KMS-11 (cell line): ENCODE results near the gene MTRF1.

ENCODE experiments used
- H2AFZ ChIP-seq: fragments of 200-600 bp; sonication (generic); 2 replicates; pipeline ENCODE4 v1.6.1; 2016; ENCODE audit warnings: antibody characterized with exemption, mixed run types, low read depth
- H3K27ac ChIP-seq: fragments of 200-600 bp; sonication (generic); 2 replicates; pipeline ENCODE4 v1.6.1; 2016; ENCODE audit warnings: mild to moderate bottlenecking, mixed run types
- H3K27me3 ChIP-seq: fragments of 200-600 bp; sonication (generic); 2 replicates; pipeline ENCODE4 v1.6.1; 2017; ENCODE audit warnings: mild to moderate bottlenecking, low read depth, mixed run types, moderate library complexity; ENCODE audit not compliant: insufficient read depth
- H3K36me3 ChIP-seq: fragments of 200-600 bp; sonication (generic); 2 replicates; pipeline ENCODE4 v1.6.1; 2017; ENCODE audit warnings: mild to moderate bottlenecking, mixed run types; ENCODE audit not compliant: insufficient read depth
- H3K4me1 ChIP-seq: fragments of 200-600 bp; sonication (generic); 2 replicates; pipeline ENCODE4 v1.6.1; 2016; ENCODE audit warnings: mild to moderate bottlenecking, low read depth, mixed run types; ENCODE audit not compliant: poor library complexity, severe bottlenecking
- H3K4me2 ChIP-seq: fragments of 200-600 bp; sonication (generic); 2 replicates; pipeline ENCODE4 v1.7.0; 2016; ENCODE audit warnings: mild to moderate bottlenecking, mixed run types
- H3K4me3 ChIP-seq: fragments of 200-600 bp; sonication (generic); IDR thresholded peaks from 2 replicates; pipeline ENCODE4 v1.6.1; 2017; ENCODE audit warnings: low read depth, low read length, mixed read lengths; ENCODE audit not compliant: insufficient read depth
- H3K79me2 ChIP-seq: fragments of 200-600 bp; sonication (generic); 2 replicates; pipeline ENCODE4 v1.6.1; 2016; ENCODE audit warnings: low read depth, mixed run types; ENCODE audit not compliant: insufficient read depth
- H3K9ac ChIP-seq: fragments of 200-600 bp; sonication (generic); 2 replicates; pipeline ENCODE4 v1.6.1; 2016; ENCODE audit warnings: mild to moderate bottlenecking, mixed run types
- H4K20me1 ChIP-seq: fragments of 200-600 bp; sonication (generic); 2 replicates; pipeline ENCODE4 v1.6.1; 2016; ENCODE audit warnings: mild to moderate bottlenecking, mixed run types; ENCODE audit not compliant: insufficient read depth
- CTCF ChIP-seq: fragments of 200-600 bp; sonication (generic); conservative IDR thresholded peaks from 2 replicates; pipeline ENCODE4 v1.6.1; 2017; ENCODE audit warnings: low read depth, mild to moderate bottlenecking, antibody characterized with exemption, low read length, moderate library complexity, mixed read lengths

Gene MTRF1

GRCh38 chr13:41229356-41229755 is 34.0 kb downstream of the MTRF1 start:
- Histone ChIP-seq H3K9ac (no peak overlapping the region), H4K20me1 (no peaks in the 10 kb centered on the region), H3K4me1 (peaks cover 4% of the 10 kb centered on the region), H3K4me3 (no peak overlapping the region), H3K36me3 (no peaks in the 10 kb centered on the region), H3K79me2 (no peaks in the 10 kb centered on the region), H2AFZ (no peak overlapping the region), H3K27me3 (no peaks in the 10 kb centered on the region), H3K27ac (no peak overlapping the region), H3K4me2 (no peak overlapping the region)
- TF ChIP-seq CTCF: no peak

- Histone ChIP-seq H3K9ac (no peak overlapping the region), H3K27ac (no peak overlapping the region), H3K4me2 (no peak overlapping the region), H3K4me1 (no peaks in the 10 kb centered on the region), H4K20me1 (no peaks in the 10 kb centered on the region), H3K4me3 (no peak overlapping the region), H2AFZ (no peak overlapping the region), H3K27me3 (no peaks in the 10 kb centered on the region), H3K79me2 (no peaks in the 10 kb centered on the region), H3K36me3 (no peaks in the 10 kb centered on the region)
- TF ChIP-seq CTCF: no peak
Measured at GRCh38 chr13:41224113-41225110, 39.0 kb downstream of the MTRF1 start.

- no peak overlapping the region for H3K27ac ChIP-seq
- no peaks in the 10 kb centered on the region for H4K20me1 ChIP-seq
- no peak overlapping the region for H3K9ac ChIP-seq
- no peaks in the 10 kb centered on the region for H3K4me1 ChIP-seq
- H2AFZ ChIP-seq: no peak overlapping the region
- peak; percentile 73 for TF ChIP-seq CTCF
- H3K4me3 ChIP-seq: no peak overlapping the region
- H3K36me3 ChIP-seq: no peaks in the 10 kb centered on the region
- no peaks in the 10 kb centered on the region for H3K27me3 ChIP-seq
- no peaks in the 10 kb centered on the region for H3K79me2 ChIP-seq
- no peak overlapping the region for H3K4me2 ChIP-seq
Measured at GRCh38 chr13:41222259-41222852, 41.0 kb downstream of the MTRF1 start.

GRCh38 chr13:41220401-41220800 is 43.0 kb downstream of the MTRF1 start:
- H2AFZ ChIP-seq: no peak overlapping the region
- H3K27me3 ChIP-seq: no peaks in the 10 kb centered on the region
- no peak overlapping the region for H3K4me2 ChIP-seq
- H3K4me3 ChIP-seq: no peak overlapping the region
- H3K9ac ChIP-seq: no peak overlapping the region
- no peaks in the 10 kb centered on the region for H3K79me2 ChIP-seq
- no peaks in the 10 kb centered on the region for H3K4me1 ChIP-seq
- no peak overlapping the region for H3K27ac ChIP-seq
- H4K20me1 ChIP-seq: no peaks in the 10 kb centered on the region
- no peak for TF ChIP-seq CTCF
- H3K36me3 ChIP-seq: no peaks in the 10 kb centered on the region
